Right renal pelvis (tissue), 4 donors: ENCODE results near the gene ARHGAP23. TPM values are rescaled to one million over a fixed set of nuclear protein-coding genes. Genes with fewer than 3 reads are reported as not detected.
A peak's percentile ranks its signal among the peaks of the same experiment; 100 is the strongest.
"Not testable (repeated sequence)": the region's sequence is repeated elsewhere in the genome, so short reads cannot be mapped to it uniquely, and the experiment has no call there.

ENCODE experiments used
- DNase-seq, 4 donors: peaks; one replicate each; pipeline ENCODE4 v3.0.0-alpha.2; 2013; ENCODE audit warnings: low read depth in 4 of 4, low spot score in 3 of 4, missing footprints in 1 of 4
- polyA plus RNA-seq, 4 donors: library from polyadenylated mRNA; unstranded; fragments of 120-200 nt; gene quantifications; one replicate each; pipeline ENCODE4 v1.2.1, GENCODE V29; 2013; ENCODE audit not compliant: insufficient read length in 4 of 4

Gene ARHGAP23
- polyA plus RNA-seq, 4 donors: 52.0 to 68.4 (median 60.2) TPM

GRCh38 chr17:38419508-38419981, 8.7 kb upstream of the ARHGAP23 start:
- DNase-seq: no peak

GRCh38 chr17:38420518-38420917, 7.7 kb upstream of the ARHGAP23 start:
- no peak for DNase-seq

GRCh38 chr17:38421171-38421841, 7.0 kb upstream of the ARHGAP23 start:
- peak in 1 of 4 donors; percentile 47 for DNase-seq

DNA sequence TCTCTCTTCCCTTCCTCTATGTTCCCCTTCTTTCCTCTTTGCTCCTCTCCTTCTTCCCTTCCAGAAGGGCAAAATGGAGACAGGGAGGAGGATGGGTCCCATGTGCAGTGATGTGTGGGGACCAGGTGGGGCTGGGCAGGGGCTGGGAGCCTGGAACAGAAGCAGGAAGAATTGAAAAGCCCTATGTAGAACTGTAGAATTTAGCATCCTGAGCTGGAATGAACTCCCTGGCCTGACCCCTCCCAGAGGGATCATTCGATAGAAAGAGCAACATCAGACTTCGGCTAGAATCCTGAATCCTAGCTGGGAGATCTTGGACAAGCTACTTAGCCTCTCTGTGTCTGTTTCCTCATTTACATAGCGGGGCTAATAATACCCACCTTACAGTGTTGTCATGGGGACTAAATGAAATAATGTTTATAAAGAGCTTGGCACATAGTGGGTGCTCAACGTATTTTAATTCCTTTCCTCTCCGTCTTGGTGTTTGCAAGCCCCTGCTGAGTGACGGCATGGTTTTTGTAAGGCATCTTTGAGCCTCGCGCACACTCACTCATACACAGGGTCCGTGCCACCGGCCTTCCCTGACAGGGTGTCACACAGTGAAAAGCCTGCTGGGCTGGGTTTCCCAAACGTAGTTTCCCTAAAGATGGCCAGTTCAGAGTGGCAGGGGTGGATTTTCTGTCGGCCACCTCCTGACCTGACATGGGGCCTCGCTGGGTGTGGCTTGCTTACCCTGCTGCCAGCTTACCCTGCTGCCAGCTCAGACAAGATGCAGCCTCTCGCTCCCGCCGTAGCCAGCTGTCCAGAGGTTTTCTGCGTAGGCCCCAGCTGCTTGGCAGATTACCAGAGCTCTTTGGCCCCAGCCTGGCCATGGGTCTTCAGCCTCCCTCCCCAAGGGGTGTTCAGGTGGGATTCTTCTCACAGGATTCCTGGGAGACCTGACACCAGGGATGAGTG, 6.1 kb upstream of the ARHGAP23 start:
- DNase-seq: no peak

DNA sequence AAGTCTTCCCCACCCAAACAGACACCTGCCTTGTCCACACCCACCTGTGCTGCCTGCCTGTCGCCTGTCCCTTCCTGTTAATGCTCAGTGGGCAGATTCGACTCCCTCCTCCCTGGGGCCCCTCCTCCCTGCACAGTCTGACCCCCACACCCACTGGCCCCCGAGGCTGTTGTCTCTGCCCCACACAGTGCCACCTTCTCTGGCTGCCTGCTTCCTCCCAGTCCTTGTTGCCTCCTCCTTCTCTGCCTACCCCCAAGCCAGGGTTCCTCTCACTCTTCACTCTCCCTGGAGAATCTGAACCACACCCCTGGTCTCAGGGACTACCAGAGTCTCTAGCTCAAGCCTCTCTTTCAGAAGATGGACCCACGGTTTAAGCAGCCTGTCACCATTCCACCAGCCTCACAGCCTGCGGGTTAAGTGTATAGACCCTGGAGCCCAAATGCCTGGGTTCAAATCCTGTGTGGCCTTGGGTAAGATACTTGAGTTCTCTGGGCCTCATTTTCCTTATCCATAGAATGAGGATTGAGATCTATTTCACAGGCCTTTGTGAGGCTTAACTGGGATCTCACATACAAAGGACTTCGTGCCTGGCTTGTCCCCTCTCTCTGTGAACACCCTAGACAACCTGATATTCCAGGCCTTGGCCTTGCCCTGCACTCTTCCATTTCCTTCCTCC, 3.8 kb upstream of the ARHGAP23 start:
- DNase-seq: no peak

GRCh38 chr17:38425031-38425430, 3.2 kb upstream of the ARHGAP23 start:
- DNase-seq: no peak

DNA sequence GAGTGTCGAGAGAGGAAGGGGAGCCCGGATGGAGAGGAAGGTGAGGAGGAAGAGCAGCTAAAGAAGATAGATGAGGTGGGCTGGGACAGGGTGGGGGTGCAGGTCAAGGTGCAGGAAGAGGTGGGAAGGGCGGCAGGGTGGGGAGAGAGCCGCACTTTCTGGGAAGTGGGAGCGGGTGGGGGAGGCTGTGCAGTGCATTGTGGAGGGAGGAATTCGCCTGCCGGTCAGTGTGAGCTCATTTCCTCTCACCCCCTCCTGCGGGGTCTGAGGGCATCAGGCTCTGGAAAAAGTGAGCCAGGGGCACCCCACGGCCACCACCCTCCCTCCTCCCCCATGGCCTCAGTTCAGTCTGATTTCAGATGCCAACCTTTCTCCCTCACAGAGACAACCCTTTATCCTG, 2.5 kb upstream of the ARHGAP23 start:
- no peak for DNase-seq

- no peak for DNase-seq
Observed at GRCh38 chr17:38426441-38426840, 1.8 kb upstream of the ARHGAP23 start.

DNA sequence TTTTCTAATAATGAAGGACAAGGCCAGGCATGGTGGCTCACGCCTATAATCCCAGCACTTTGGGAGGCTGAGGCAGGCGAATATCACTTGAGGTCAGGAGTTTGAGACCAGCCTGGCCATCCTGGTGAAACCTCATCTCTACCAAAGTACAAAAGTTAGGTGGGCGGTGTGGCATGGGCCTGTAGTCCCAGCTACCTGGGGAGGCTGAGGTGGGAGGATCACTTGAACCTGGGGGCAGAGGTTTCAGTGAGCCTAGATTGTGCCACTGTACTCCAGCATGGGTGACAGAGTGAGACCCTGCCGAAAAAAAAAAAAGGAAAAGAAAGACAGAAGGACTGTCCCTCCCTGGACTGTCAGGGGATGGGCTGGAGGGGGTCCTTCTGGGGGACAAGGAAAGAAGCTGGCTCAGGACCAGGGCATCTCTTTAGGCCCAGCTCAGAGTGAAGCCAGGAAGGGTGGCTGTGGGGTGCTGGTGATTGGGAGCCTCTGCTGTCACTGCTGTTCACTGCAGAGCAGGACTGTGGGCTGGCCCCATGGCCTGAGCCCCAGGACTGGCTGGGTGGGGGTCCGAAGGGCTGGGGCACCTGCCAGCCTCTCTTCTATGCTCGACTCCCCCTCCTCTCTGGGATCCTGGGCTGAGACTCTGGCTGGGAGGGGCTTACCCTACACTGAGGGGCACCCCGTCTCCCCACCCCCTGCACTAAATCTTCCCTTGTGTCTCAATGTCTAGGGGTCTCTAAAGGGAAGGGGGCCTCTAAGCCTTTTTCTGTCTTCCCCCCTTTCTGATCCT, 909 bp upstream of the ARHGAP23 start:
- no peak for DNase-seq

DNA sequence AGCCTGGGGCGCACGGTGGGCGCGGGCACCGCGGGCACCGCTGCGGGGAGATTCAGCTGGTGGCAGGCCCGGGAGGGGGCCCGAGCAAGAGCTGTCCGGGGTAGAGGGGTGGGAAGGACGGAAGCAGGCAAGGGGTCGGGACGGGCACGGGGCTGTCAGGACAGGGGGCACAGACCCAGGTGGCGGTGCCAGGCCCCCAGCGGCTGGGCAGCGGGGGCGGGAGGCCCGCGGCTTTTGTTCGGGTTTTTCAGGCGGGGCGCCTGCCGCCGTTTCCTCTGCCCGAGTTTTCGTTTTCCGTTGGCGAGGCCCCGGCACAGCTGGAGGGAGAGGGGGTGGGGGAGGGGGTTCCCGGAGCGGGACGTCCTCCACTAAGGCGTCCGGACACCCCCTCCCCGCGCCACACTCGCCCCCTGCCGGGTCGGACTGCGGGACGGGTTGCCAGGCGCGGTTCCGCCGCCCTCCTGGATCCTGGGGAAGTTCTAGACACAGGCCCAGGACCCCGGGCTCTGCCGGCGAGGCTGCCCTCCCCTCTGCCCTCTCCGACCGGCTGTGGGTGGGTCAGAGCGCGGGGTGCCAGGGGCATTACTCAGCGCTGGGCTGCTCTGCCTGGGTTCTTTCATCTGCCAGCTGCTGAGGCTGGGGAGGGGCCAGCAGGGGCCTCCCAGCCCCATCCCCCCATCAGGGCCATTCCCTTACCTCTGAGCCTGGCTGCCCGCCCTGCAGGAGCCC, 543 bp downstream of the ARHGAP23 start:
- DNase-seq: no peak

- no peak for DNase-seq
Observed at GRCh38 chr17:38429476-38430100, 1.3 kb downstream of the ARHGAP23 start.

DNA sequence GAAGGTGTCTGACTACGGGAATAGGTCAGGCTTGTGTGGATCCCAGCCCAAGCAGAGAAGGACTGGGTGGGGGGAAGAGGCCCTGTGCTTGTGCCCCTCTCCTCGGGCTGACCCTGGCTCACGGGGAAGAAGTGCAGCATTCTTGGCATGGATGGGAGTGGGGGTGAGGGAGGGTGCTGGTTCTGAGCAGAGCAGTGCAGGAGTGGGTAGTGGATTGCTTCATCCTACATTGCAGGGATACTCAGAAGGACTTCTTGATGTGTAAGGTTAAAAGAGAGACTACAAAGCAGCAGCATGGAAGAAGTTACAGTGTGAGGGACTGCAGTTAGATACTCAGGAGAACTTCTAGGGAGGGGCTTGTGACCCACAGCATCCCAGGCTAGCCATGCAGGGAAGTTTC, 2.1 kb downstream of the ARHGAP23 start:
- no peak for DNase-seq

DNA sequence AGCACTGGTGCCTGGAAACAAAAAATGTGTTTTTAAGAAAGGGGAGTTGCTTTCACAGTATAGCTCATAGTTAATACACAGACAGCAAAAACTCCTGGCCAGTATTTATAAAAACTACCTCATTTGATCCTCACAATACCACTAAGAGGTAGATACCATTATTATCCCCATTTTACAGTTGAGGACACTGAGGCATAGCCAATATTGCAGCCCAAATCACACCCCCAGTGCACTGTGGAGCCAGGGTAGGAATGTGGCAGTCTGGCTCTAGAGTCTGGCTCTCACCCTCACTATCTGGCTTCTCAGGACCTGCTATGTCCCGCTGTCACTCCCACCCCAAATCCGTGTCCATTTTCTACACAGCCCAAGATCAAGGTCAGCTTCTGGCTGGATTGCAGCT, 2.6 kb downstream of the ARHGAP23 start:
- DNase-seq: no peak

GRCh38 chr17:38431346-38432145, 3.3 kb downstream of the ARHGAP23 start:
- no peak for DNase-seq

- no peak for DNase-seq
Observed at GRCh38 chr17:38434178-38434665, 6.0 kb downstream of the ARHGAP23 start.

GRCh38 chr17:38435795-38436194, 7.5 kb downstream of the ARHGAP23 start:
- no peak for DNase-seq

DNA sequence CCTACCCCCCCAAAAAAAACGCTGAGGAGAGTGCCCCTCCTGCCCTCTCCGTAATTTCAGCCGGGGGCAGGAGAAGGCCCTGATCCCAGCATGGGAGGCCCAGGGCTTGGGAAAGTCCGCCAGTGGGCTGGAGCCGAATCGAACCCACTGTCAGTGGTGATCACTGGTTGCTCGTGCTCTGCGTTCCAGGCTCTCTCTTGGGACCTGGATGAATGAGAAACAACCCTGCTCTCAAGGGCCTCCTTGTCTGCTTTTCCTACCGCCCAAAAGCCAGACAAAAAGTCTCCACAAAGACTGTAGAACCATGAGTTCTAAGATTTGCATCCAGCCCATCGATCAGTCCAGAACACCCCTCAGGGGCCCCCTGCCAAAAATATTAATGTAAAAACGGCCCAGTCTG, 8.1 kb downstream of the ARHGAP23 start:
- DNase-seq: no peak

DNA sequence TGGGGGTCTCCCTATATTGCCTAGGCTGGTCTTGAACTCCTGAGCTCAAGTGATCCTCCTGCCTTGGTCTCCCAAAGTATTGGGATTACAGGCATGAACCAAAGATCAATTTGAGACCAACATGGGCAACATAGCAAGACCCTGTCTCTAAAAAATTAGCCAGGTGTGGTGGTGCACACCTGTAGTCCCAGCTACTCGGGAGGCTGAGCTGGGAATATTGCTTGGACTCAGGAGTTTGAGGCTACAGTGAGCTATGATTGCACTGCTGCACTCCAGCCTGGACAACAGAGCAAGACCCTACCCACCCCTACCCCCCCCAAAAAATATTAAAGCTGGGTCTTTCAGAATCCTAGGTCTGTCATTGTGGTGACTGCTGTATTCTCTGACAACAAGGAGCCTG, 9.0 kb downstream of the ARHGAP23 start:
- not testable (repeated sequence) for DNase-seq
